ENCODE measurements around the gene MED26. TPM values are rescaled to one million over a fixed set of nuclear protein-coding genes. Genes with fewer than 3 reads are reported as not detected.
A peak's percentile ranks its signal among the peaks of the same experiment; 100 is the strongest.

The MED26 gene
- total RNA-seq, 2 donors from 2014 or later = 36.4 to 41.8 TPM

DNA sequence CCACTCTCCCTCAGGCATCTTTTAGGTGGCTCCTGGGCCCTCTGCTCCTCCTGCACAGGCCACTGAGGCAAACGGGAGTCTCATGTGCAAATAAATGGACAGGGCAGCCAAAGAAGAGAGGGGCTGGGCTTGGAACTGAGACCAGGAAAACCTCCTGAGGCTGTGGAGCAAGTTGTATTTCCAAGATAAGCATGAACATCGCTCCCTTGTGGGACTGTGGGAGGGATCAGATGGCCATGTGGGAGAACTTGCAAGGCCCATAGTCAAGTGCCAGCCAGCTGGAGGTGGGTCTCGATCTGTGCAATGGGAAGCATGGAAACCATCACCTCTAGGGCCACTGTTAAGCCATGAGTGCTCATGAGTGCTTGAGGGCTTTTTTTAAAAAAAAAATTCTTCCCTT lies 24.9 kb downstream of the MED26 start:
- no peak overlapping the region for H3K4me3 Mint-ChIP-seq
- ATAC-seq = no peak
- peaks cover 20% of the 10 kb centered on the region for H3K4me1 Mint-ChIP-seq
- no peaks in the 10 kb centered on the region for H3K9me3 ChIP-seq (ENCODE audit: control insufficient read depth, low read length, poor library complexity, severe bottlenecking)
- no peaks in the 10 kb centered on the region for H3K27me3 Mint-ChIP-seq
- no peak for DNase-seq
- no peaks in the 10 kb centered on the region for H3K36me3 Mint-ChIP-seq (ENCODE audit: low read depth)
- peak overlapping the region; percentile 27 for H3K27ac Mint-ChIP-seq

DNA sequence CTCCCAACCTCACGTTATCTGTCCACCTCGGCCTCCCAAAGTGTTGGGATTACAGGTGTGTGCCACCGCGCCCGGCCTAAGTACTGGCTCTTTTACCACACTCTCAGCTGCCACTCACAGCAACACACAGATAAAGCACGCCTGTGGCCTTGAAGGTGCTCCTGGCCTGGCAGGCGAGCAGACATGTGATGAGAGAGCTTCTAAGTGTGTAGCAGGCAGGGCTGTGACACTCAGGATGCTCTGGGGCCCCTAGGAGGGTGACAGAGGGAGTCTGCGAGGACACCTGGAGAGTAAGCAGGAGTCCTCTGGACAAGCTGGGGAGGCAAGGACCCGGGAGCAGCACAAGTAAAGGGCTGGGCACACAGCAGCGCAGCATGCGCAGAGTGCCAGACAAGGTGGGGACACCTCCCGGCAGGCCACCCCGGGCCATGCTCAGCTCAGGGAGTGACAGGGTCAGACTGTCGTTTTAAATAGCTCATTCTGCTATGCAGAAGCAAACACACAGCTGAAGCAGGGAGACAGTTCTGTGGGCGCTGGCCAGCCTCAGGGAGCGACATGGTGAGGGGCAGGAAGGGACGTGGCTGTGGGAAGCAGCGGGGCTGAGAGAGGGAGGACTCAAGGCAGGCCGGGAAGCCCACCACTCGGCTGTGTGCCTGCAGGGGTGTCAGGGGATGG lies 26.5 kb downstream of the MED26 start:
- no peaks in the 10 kb centered on the region for H3K9me3 ChIP-seq (ENCODE audit: control insufficient read depth, low read length, poor library complexity, severe bottlenecking)
- Mint-ChIP-seq H3K4me1 (peaks cover 23% of the 10 kb centered on the region), H3K27ac (no peak overlapping the region), H3K36me3 (ENCODE audit: low read depth) (no peaks in the 10 kb centered on the region), H3K4me3 (no peak overlapping the region), H3K27me3 (no peaks in the 10 kb centered on the region)
- ATAC-seq = no peak
- DNase-seq = no peak

DNA sequence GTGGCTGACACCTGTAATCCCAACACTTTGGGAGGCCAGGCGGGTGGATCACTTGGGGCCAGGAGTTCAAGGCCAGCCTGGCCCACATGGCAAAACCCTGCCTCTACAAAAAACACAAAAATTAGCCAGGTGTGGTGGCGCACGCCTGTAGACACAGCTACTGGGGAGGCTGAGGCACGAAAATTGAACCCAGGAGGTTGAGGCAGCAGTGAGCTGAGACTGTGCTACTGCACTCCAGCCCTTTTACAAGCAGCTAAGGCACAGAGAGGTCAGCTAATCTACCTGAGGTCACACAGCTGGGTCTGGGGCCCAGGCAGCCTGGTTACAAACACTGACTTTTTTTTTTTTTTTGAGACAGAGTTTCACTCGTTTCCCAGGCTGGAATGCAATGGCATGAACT lies 27.2 kb downstream of the MED26 start:
- Mint-ChIP-seq H3K27ac (peak overlapping the region; percentile 61), H3K4me1 (peaks cover 26% of the 10 kb centered on the region), H3K4me3 (no peak overlapping the region), H3K27me3 (no peaks in the 10 kb centered on the region), H3K36me3 (ENCODE audit: low read depth) (no peaks in the 10 kb centered on the region)
- H3K9me3 ChIP-seq (ENCODE audit: control insufficient read depth, low read length, poor library complexity, severe bottlenecking) = no peaks in the 10 kb centered on the region
- DNase-seq = no peak
- ATAC-seq = no peak

DNA sequence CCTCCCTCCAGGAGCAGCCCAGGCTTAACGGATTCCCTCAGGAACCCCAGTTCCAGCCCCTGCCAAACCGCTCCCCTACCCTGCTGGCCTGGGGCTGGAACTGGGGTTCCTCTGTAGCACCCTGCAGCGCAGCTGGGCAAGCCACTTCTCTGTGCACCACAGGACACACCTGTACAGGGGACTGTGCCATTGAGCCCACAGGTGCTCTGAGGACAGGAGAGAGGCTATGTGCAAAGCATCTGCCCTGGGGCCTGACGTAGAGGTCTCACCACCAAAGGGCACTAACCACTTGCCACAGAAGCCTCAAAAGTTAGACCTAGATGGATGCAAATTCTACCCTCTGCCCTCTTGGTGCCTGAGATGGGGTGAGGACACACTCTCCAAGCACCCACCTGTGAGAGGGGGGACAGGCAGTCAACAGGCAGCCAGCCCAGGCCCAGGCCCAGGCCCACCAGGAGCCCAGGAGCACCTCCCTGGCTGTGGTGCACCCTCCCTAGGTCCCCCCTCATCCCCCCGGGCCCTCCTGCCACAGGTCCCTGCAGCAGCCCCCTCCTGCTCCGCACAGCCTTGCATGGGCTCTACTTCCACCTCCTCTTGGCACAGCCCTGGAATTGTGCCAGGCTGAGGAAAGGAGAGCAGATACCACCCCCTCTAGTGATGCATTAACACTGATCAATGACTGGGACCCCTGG lies 28.2 kb downstream of the MED26 start:
- H3K36me3 Mint-ChIP-seq (ENCODE audit: low read depth) = no peaks in the 10 kb centered on the region
- H3K27me3 Mint-ChIP-seq = no peaks in the 10 kb centered on the region
- no peak overlapping the region for H3K4me3 Mint-ChIP-seq
- DNase-seq (no peak), ATAC-seq (no peak)
- H3K27ac Mint-ChIP-seq = peak overlapping the region; percentile 61
- peaks cover 31% of the 10 kb centered on the region for H3K4me1 Mint-ChIP-seq
- no peaks in the 10 kb centered on the region for H3K9me3 ChIP-seq (ENCODE audit: control insufficient read depth, low read length, poor library complexity, severe bottlenecking)

DNA sequence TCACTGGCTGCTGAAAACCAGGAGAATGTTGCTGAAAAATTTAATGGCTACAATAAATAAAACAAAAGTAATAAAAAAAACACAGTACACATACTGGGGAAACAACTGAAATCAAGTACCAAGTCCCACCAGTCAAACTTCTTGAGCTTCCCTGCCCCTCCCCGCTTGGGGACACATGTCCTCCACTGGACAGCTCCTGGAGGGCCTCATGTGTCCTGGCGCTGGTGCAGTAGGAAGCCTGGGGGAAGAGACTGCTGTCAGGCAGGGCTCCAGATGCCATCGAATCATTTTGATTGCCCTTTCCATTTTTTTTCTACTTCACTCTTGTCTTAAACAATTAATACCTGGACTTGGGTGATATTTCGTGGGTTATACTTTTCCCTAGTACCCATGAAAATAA lies 29.2 kb downstream of the MED26 start:
- H3K27me3 Mint-ChIP-seq = no peaks in the 10 kb centered on the region
- no peak overlapping the region for H3K27ac Mint-ChIP-seq
- no peak overlapping the region for H3K4me3 Mint-ChIP-seq
- no peaks in the 10 kb centered on the region for H3K9me3 ChIP-seq (ENCODE audit: control insufficient read depth, low read length, poor library complexity, severe bottlenecking)
- ATAC-seq (no peak), DNase-seq (no peak)
- peaks cover 35% of the 10 kb centered on the region for H3K4me1 Mint-ChIP-seq
- H3K36me3 Mint-ChIP-seq (ENCODE audit: low read depth) = no peaks in the 10 kb centered on the region

DNA sequence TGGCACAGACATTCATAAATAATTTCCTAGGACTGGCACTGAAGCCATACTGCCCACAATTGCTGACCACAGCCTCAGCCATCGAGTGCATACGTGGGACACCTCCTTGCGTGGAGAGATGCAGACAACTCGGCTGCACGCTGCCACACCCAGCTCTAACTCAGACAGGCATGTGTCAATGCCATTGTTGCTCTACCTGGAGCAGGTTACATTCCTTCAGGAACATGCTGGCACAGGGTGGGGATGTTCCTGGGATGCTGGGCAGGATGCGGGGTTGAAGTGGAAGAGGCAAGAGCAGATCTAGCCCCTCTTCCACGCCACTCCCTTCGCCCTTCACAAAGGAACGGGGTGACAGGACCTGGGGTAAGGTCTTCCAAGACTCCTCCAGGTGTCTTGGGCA lies 31.6 kb downstream of the MED26 start:
- ATAC-seq (no peak), DNase-seq (no peak)
- no peaks in the 10 kb centered on the region for H3K9me3 ChIP-seq (ENCODE audit: control insufficient read depth, low read length, poor library complexity, severe bottlenecking)
- Mint-ChIP-seq H3K4me1 (peaks cover 36% of the 10 kb centered on the region), H3K4me3 (no peak overlapping the region), H3K27me3 (no peaks in the 10 kb centered on the region), H3K27ac (peak overlapping the region; percentile 91), H3K36me3 (ENCODE audit: low read depth) (no peaks in the 10 kb centered on the region)

DNA sequence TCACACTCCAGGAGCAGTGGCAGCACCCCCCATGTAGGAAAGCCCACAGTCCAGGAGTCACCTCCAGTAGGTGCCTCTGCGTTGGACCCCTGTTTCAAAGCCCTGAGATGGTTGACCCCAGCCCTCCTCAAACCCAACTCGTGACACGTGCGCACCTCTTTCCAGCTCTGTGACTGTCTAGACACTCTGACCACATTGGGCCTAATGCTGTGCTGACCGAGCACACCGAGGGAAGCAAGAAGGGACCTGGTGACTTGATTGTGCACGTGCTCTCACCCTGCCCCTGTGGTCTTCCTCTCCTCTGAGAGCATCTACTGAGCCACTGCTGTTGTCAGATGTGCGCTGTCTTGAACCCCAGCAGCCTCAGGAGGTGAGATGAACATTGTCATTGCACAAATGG lies 32.9 kb downstream of the MED26 start:
- Mint-ChIP-seq H3K4me3 (peak overlapping the region; percentile 84), H3K36me3 (ENCODE audit: low read depth) (no peaks in the 10 kb centered on the region), H3K27me3 (no peaks in the 10 kb centered on the region), H3K27ac (peak overlapping the region; percentile 91), H3K4me1 (peaks cover 41% of the 10 kb centered on the region)
- DNase-seq (no peak), ATAC-seq (no peak)
- no peaks in the 10 kb centered on the region for H3K9me3 ChIP-seq (ENCODE audit: control insufficient read depth, low read length, poor library complexity, severe bottlenecking)

DNA sequence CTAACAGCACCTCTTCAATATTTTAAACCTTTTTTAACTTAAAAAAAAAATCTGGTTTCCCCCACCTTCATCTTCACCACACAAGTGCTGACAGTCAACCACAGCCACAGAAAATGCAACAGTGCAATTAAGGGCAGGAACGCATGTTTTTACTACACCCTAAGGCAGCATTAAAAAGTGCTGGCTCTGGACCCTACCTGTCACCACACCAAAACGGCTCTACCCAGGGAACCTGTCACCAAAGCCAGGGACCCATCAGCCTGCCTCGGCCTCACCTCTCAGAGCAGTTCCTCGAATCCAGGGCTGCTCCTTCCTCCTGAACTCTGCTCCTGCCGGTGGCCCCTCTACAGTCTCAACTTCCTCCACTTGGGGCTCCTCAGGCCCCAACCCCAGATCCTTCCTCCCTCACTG lies 33.3 kb downstream of the MED26 start:
- Mint-ChIP-seq H3K4me1 (peaks cover 44% of the 10 kb centered on the region), H3K4me3 (peak overlapping the region; percentile 84), H3K36me3 (ENCODE audit: low read depth) (no peaks in the 10 kb centered on the region), H3K27ac (peak overlapping the region; percentile 91), H3K27me3 (no peaks in the 10 kb centered on the region)
- ATAC-seq (peak; percentile 86), DNase-seq (peak in 1 of 3 donors; percentile 23)
- no peaks in the 10 kb centered on the region for H3K9me3 ChIP-seq (ENCODE audit: control insufficient read depth, low read length, poor library complexity, severe bottlenecking)

DNA sequence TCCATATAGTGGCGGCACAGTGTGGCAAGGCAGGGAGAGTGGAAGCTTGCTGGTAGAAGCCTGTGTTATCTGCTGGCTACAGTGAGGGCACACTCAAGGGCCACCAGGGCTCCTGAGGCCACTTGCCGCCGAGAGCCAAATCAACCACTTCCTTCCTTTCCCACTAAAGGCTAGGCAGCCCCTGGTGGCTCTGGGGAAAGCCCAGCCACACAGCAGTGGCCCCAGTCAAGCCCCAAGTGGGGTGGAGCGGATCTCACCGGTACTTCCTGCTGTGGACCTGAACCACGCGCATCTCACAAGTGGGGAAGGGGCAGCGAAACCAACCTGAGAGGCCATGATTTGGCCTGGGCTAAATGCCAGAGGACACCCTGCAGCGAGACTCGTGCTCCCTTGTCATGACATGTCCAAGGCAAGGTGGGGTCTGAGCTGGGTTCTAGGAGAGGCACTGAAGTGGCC lies 33.8 kb downstream of the MED26 start:
- no peaks in the 10 kb centered on the region for H3K36me3 Mint-ChIP-seq (ENCODE audit: low read depth)
- peak overlapping the region; percentile 91 for H3K27ac Mint-ChIP-seq
- no peaks in the 10 kb centered on the region for H3K9me3 ChIP-seq (ENCODE audit: control insufficient read depth, low read length, poor library complexity, severe bottlenecking)
- no peaks in the 10 kb centered on the region for H3K27me3 Mint-ChIP-seq
- ATAC-seq = peak; percentile 78
- DNase-seq = peak; percentile 37 to 41 (median 40)
- peaks cover 47% of the 10 kb centered on the region for H3K4me1 Mint-ChIP-seq
- H3K4me3 Mint-ChIP-seq = peak overlapping the region; percentile 84

DNA sequence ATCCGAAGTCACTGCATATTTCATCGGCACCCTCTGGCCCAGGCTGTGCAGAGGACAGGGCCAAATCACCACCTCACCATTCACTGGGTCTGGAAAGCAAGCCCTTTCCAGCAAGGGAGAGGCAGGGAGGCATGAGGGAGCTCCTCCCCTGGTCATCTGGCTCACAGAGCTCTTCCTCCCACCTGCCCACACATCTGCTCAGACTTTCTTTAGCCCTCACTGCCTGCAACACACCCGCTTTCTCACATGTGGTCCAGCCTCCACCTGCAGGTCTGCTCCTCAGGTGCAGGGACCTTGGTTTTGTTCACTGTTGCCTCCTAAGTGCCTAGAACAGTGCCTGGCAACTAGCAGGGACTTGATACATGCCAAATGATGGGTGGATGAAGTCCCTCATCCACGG lies 34.8 kb downstream of the MED26 start:
- Mint-ChIP-seq H3K4me3 (peak overlapping the region; percentile 84), H3K27ac (peak overlapping the region; percentile 91)
- ATAC-seq = no peak

DNA sequence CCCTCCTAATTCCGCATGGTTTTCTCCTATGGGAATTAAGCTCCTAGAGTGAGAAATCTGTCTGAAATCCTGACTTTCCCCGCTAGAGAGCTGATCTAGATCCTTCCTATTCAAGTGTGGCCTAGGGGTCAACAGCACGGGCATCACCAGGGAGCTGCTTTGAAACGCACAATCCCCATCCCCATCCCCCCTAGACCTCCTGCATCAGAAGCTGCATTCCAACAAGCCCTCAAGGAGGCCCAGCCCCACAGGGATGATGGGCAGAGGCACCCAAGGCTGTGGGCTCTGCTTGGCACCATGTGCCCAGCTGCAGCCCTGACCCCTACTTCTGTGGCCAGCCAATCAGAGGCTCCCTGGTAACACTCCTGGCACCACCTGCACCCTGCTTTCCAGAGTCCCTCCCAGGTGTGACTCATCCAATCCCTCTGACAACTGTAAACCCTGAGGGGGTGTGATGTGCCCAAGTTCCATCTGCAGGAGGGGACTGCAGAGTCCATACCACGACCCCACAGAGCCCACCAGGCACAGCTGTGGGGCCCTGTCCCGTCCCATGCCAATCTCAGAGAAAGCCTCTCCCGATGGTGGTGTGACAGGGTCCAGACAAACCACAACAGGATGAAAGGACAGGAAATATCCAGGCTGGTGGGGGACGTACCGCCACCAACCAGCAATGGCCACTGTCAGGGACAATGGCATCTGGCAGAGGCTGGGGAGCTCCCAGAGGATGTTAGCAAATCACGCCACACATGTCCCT lies 36.0 kb downstream of the MED26 start:
- H3K36me3 Mint-ChIP-seq (ENCODE audit: low read depth) = no peaks in the 10 kb centered on the region
- peak overlapping the region; percentile 11 for H3K27ac Mint-ChIP-seq
- ATAC-seq (no peak), DNase-seq (no peak)
- no peak overlapping the region for H3K4me3 Mint-ChIP-seq
- H3K9me3 ChIP-seq (ENCODE audit: control insufficient read depth, low read length, poor library complexity, severe bottlenecking) = no peaks in the 10 kb centered on the region
- no peaks in the 10 kb centered on the region for H3K27me3 Mint-ChIP-seq
- H3K4me1 Mint-ChIP-seq = peaks cover 55% of the 10 kb centered on the region

More for the DNA sequence above, 34.8 kb downstream of the MED26 start:
- no peak for DNase-seq
- Mint-ChIP-seq H3K27me3 (no peaks in the 10 kb centered on the region), H3K4me1 (peaks cover 54% of the 10 kb centered on the region), H3K36me3 (ENCODE audit: low read depth) (no peaks in the 10 kb centered on the region)
- H3K9me3 ChIP-seq (ENCODE audit: control insufficient read depth, low read length, poor library complexity, severe bottlenecking) = no peaks in the 10 kb centered on the region

DNA sequence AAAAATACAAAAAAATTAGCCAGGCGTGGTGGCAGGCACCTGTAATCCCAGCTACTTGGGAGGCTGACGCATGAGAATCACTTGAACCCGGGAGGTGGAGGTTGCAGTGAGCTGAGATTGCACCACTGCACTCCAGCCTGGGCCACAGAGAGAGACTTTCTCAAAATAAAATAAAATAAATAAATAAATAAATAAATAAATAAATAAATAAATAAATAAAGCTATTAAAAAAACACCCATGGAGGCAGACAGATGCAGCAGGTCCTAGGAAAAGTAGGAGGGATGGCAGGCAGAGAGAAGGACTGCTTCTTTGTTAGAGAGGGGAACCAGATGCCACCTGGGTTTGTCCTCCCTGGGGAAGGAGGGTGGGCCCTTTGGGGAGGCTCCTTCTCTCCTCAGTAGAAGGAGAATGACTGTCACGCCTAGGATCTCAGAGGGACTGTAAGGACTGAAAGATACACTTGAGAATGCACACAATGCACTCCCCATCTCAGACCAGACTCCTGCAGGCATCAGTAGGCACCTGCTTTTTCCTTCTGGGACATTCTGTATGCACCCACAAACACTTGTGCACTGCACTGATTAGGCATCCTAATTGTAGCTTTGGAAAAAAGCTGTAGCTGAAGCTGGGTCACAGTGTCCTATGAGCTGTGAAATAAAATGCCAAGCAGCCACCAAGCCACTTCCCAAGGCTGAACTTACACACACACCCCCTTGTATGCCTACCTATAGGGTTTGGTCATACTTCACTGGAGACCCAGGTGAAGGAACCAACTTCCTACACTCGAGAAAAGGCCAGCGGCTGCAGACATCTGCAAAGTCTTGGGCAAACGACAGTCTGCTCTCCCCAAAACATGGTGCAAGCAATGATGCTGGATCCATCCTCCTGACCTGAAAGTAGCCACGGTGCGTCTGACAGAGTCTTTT lies 36.9 kb downstream of the MED26 start:
- H3K27ac Mint-ChIP-seq = peak overlapping the region; percentile 11

More for the DNA sequence above, 36.9 kb downstream of the MED26 start:
- Mint-ChIP-seq H3K27me3 (no peaks in the 10 kb centered on the region), H3K36me3 (ENCODE audit: low read depth) (no peaks in the 10 kb centered on the region), H3K4me1 (peaks cover 58% of the 10 kb centered on the region), H3K4me3 (no peak overlapping the region)
- ATAC-seq (no peak), DNase-seq (no peak)
- no peaks in the 10 kb centered on the region for H3K9me3 ChIP-seq (ENCODE audit: control insufficient read depth, low read length, poor library complexity, severe bottlenecking)

Measured in T-helper 17 cell (primary cell).